ENCODE measurements around the gene STN1.
A peak's percentile ranks its signal among the peaks of the same experiment; 100 is the strongest.

Gene STN1

DNA sequence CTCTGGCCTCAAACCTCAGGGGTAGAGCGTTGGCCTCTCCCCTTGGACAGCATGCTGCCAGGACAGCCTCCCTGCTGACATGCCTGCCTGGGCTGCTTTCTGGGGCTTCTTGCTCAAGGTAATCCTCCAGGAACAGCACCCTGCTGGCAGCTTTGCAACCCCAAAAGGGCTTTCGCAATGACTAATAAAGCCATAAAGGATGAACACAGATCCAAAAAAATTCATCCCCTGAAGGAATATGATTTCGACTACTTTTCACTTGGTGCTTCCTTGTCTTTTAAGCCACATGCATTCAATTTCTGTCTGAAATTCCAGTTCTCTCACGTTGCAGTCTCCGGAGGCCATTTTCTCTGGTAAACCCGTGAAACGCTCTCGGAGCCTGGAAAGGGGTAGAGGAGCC is 47.5 kb downstream of the STN1 start:
- TF ChIP-seq, protein P1, sequence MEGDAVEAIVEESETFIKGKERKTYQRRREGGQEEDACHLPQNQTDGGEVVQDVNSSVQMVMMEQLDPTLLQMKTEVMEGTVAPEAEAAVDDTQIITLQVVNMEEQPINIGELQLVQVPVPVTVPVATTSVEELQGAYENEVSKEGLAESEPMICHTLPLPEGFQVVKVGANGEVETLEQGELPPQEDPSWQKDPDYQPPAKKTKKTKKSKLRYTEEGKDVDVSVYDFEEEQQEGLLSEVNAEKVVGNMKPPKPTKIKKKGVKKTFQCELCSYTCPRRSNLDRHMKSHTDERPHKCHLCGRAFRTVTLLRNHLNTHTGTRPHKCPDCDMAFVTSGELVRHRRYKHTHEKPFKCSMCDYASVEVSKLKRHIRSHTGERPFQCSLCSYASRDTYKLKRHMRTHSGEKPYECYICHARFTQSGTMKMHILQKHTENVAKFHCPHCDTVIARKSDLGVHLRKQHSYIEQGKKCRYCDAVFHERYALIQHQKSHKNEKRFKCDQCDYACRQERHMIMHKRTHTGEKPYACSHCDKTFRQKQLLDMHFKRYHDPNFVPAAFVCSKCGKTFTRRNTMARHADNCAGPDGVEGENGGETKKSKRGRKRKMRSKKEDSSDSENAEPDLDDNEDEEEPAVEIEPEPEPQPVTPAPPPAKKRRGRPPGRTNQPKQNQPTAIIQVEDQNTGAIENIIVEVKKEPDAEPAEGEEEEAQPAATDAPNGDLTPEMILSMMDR (IDR thresholded peaks at IDR 0.05; ENCODE audit: low read depth, low read length, missing control alignments): no peak
- no peak for DNase-seq (ENCODE audit: low read depth)
- H3K4me3 ChIP-seq (ENCODE audit: low read depth, low read length): no peak overlapping the region

DNA sequence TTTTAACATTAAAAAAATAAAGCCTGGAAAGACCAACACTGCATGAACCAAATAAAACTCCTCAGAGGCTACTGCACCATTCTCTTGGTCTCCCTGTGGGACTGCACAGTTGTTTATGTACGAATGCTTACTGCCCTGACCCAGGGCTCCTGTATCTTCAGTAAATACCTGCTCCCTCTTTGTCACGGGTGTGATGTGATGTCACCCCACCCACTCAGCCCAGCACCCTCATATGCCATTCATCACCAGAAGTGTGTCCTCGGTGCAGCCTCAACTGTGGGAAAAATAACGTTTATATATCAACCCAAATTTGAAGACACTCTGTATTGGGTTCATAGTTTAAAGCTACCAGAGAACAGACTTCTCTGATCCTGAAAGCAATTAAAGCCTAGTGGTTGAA is 48.6 kb downstream of the STN1 start:
- DNase-seq (ENCODE audit: low read depth): no peak
- H3K4me3 ChIP-seq (ENCODE audit: low read depth, low read length): no peak overlapping the region
- TF ChIP-seq, protein P1 (IDR thresholded peaks at IDR 0.05; ENCODE audit: low read depth, low read length, missing control alignments): no peak

DNA sequence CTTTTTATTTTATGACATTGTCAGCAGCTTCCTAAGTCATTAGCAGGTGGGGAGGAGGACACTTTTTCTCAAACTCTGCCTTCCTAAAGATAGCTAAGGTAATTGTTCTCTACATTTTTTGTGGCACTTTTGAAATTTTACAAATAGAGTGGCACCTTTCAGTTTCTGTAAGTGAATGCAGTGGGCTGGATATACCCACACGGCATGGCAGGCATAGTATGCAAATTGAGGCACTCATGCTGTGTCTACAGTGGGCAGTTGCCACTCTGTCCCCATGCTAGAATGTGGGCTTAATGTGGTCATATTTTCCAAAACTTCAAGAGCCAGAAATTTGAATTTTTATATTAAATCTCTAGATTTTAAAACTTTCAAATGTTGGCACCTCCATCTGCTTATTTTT is 49.8 kb downstream of the STN1 start:
- TF ChIP-seq, protein P1 (IDR thresholded peaks at IDR 0.05; ENCODE audit: low read depth, low read length, missing control alignments): no peak
- no peak overlapping the region for H3K4me3 ChIP-seq (ENCODE audit: low read depth, low read length)
- DNase-seq (ENCODE audit: low read depth): no peak

DNA sequence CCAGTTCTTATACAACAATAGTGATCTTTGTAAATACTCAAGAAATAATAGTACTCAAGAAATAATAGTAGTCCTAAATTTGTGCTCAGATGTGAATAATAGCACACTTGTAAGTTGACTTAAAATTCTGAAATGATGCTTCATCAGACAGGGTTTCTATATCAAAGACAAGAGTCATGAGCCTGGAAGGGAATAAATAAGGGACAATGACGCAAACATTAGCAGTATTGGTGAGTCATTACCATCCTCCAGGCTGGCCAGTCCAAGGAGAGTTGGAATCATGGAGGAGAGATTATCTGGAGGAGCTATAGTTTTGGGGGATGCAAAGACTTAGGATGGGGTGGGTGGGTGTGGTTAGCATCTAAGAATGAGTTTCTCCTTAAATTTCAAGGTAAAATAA is 56.5 kb downstream of the STN1 start:
- TF ChIP-seq, protein P1 (IDR thresholded peaks at IDR 0.05; ENCODE audit: low read depth, low read length, missing control alignments): no peak
- DNase-seq (ENCODE audit: low read depth): no peak
- no peak overlapping the region for H3K4me3 ChIP-seq (ENCODE audit: low read depth, low read length)

DNA sequence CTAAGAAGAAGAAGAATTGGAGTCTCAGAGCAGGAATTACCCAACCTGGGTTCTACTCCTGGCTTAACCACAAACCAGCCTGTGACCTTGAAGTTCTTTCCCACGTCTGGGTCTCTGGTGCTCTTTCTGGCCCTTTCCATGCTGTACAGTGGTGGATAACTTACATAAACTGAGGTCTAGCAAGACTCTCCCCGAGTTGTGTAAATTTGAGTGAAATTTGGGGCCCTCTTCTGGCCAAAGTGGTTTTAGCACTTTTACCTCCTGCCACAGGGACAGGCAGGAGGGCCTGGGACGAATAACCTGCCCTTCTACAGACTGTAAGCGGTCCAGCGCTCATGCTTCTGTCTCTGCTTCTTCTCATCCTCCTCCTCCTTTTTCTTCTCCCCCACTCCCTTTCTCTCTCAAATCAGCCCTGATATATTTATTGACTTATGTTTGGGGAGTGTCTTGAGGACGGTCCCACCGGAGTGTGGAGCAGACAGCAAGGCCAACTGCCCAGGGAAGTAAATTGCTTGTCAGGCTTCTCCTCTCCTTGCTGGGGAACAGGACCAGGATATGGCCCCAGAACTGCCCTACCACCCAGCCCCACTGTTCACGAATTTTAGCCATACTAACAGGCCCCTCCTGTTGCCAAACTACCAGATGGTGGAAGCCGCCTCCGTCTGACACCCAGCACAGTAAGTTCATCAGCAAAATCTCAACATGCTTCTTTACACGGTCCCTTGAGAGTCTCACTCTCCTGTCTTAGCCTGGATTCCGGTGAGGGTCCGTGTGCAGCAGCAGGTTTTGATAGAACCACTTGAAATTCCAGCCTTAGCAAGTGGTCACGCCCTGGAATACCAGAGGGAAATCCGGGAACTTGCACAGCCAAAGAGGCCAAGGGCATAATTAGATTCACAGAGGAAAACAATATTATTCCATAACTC is 58.6 kb downstream of the STN1 start:
- DNase-seq (ENCODE audit: low read depth): peak; percentile 15
- TF ChIP-seq, protein P1 (IDR thresholded peaks at IDR 0.05; ENCODE audit: low read depth, low read length, missing control alignments): peak; percentile 70
- H3K4me3 ChIP-seq (ENCODE audit: low read depth, low read length): no peak overlapping the region

DNA sequence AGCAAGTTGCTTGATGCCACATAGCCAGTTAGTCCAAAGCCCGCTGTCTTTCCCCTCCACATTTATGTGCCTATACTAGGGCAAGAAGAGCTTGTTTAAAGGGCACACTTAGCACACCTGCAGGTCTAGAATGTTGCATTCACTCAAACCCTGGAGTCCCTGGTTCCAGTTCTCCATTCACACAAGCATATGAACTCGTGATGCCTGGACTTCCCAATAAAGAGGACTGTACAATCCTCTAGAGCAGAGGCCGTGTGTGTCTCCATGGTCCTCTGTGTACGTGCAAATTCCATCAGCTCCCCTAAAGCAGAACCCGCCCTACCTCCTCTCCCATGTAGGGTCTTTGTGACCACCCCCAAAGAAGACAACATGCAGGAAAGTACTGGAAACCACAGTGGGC is 59.6 kb downstream of the STN1 start:
- no peak overlapping the region for H3K4me3 ChIP-seq (ENCODE audit: low read depth, low read length)
- TF ChIP-seq, protein P1 (IDR thresholded peaks at IDR 0.05; ENCODE audit: low read depth, low read length, missing control alignments): no peak
- DNase-seq (ENCODE audit: low read depth): no peak

DNA sequence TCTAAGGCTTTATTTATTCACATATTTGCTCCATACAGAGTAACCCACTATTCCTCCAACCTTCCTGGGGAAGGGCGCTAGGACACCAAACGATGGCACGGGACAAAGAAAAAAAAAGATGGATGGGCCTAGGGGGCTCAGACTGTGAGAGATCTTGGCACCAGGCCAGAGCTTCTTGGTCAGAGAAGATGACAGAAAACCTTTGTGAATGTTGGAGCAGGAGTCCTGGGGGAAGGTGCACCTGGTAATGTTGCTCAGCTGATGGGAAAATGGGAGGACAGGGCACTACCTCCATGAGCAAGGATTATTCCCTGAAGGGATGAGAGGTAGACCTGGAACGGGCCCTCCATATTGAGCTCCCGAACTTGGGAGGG is 61.2 kb downstream of the STN1 start:
- no peak for DNase-seq (ENCODE audit: low read depth)
- no peak overlapping the region for H3K4me3 ChIP-seq (ENCODE audit: low read depth, low read length)
- TF ChIP-seq, protein P1 (IDR thresholded peaks at IDR 0.05; ENCODE audit: low read depth, low read length, missing control alignments): no peak
